Jurkat, Clone E6-1 (cell line): ENCODE measurements around the gene LYL1.

ENCODE experiments used
- DNase-seq: peaks from one replicate; pipeline ENCODE4 v3.0.0-alpha.2; 2011; ENCODE audit warnings: low read depth, low spot score
- H3K4me3 ChIP-seq: 2 replicates; pipeline ENCODE4 v1.5.1; 2011; ENCODE audit warnings: mild to moderate bottlenecking, low read length, control low read depth, moderate library complexity

LYL1 gene

DNA sequence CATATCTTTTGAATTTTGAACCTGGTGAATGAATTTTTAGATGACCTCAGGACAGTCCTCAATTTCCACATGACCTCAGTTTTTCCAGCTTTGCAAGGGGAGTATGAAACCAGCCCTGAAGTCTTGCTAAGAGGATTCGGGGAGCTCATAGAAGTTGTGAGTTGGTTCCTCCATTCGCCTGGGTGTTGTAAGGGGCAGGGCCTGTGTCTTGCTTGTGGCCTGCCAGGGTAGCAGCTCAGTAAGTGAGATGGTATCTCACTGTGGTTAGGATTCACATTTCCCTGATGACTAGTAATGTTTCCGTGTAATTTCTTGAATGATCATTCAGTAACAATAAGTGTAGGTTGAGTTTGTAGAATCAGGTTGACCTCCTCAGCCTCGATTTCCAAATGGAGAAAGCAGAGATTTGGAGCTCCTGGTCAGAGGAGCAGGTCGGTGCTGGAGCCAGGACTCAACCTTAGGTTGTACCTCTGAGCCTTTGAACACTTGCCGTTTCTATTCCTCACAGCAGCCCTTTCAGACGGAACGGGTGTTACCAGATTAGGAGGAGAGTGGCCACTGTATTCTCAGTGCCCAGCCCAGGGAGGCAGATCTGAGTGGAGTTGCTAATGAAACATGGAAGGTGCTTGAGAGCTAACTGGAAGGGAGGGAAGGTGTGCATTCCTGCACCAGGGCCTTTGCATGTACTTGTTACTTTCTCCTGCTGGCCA is 30.0 kb upstream of the LYL1 start:
- no peak overlapping the region for H3K4me3 ChIP-seq
- no peak for DNase-seq

DNA sequence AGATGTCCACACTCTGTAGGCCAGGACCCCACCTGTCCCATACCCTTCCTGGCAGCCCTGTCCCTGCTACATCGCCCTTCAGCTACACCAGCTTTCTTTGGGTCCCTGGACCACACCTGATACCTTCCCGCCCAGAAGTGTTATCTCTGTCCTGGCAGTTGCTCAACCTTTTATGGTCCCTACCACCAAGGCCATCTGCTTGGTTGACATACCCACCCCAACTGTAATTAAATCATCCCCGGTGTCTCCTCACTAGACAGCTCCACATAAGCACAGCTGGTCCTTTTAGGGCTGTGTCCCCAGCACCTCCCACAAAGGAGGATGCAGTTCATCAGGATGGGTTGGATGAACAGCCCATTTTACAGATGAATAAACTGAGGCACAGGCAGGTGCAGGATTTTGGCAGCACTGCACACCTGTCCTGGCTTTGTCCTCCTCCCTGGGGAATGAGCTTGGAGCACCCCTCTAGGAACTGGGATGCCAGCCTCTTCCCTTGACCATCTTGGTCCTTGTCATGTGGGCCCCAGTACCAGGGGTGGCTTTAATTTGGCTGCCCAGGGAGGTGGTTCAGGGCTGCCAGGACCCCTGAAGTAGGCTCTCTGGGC is 28.3 kb upstream of the LYL1 start:
- no peak for DNase-seq
- no peak overlapping the region for H3K4me3 ChIP-seq

DNA sequence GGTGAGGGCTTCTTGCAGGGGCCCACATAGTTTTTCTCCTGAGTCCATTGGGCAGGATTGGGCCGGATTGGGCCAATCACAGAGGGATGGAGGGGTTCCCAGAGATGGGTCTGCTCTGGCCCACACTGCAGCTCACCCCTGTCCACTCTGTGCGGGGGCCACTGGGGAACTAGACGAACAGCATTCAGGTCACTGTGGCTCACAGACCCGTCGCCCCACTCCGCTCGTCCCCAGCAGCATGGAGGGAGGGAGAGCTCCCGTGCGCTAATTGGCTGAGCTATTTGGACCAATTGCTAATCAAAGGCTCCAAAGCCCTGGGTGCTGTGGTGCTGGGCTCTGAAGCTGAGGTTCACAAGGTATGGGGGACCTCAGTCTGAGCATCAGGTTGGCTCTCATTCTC is 26.7 kb upstream of the LYL1 start:
- H3K4me3 ChIP-seq = no peak overlapping the region
- no peak for DNase-seq

DNA sequence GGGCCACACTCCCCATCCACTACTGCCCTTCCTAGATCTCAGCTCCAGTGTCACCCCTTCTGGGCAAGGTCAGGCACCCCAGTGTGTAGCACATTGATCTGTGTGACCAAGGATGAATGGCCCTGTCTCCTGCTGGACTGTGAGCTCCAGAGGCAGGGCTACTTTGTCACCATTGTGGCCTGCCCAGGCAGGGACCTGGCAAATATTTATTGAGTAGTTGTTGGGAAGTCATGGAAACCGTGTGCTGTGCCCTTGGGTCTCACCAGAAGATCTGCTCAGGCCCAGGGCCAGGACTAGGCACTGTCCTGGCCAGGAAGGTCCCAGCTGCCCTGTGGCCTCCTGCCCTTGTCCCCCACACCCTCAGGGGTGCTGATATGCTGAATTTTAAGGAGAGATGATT is 25.9 kb upstream of the LYL1 start:
- no peak for DNase-seq

DNA sequence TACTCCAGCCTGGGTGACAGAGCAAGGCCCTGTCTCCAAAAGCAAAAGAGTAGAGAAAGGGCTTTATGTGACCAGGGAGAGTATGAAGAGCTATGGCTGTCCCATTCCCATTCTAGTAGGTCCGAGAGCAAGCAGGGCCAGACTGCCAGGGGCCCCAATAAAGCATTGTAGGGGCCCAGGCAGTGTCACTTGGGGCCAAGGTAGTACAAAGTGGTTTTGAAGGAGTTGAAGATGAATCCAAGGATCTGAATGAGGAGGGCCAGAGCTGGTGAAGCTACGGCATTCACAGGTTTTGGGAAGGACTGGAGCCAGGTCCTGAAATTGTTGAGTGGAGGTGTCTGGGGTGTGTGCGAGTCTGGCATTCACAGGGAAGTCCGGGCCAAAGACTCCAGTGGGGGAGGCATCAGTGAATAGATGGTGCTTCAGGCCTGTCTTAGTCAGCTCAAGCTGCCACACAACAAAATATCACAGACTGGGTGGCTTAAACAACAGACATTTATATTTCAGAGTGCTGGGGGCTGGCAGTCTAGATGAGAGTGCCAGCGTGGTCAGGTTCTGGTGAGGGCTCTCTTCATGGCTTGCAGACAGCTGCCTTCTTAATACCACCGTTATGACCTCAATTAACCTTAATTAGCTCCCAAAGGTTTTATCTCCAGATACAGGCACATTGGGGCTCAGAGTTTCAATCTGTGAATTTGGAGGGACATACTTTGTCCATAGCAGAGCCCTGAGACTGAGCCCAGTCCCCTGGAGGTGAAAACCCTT is 25.3 kb upstream of the LYL1 start:
- H3K4me3 ChIP-seq = no peak overlapping the region
- no peak for DNase-seq

More for the DNA sequence above, 25.9 kb upstream of the LYL1 start:
- no peak overlapping the region for H3K4me3 ChIP-seq

DNA sequence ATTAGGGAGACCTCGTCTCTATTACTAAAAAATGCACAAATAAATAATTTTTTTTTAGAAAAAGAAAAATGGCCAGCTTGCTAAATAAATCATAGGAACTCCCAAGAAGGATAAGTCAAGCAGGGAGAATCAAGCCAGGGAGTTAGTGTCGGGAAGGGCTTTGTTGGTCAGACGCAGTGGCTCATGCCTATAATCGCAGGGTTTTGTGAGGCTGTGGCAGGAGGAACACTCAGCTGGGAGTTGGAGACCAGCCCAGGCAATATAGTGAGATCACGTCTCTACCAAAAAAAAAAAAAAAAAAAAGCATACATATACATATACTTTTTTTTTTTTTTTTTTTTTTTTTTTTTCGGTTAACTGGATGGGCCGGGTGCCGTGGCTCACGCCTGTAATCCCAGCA is 24.4 kb upstream of the LYL1 start:
- no peak overlapping the region for H3K4me3 ChIP-seq
- no peak for DNase-seq

DNA sequence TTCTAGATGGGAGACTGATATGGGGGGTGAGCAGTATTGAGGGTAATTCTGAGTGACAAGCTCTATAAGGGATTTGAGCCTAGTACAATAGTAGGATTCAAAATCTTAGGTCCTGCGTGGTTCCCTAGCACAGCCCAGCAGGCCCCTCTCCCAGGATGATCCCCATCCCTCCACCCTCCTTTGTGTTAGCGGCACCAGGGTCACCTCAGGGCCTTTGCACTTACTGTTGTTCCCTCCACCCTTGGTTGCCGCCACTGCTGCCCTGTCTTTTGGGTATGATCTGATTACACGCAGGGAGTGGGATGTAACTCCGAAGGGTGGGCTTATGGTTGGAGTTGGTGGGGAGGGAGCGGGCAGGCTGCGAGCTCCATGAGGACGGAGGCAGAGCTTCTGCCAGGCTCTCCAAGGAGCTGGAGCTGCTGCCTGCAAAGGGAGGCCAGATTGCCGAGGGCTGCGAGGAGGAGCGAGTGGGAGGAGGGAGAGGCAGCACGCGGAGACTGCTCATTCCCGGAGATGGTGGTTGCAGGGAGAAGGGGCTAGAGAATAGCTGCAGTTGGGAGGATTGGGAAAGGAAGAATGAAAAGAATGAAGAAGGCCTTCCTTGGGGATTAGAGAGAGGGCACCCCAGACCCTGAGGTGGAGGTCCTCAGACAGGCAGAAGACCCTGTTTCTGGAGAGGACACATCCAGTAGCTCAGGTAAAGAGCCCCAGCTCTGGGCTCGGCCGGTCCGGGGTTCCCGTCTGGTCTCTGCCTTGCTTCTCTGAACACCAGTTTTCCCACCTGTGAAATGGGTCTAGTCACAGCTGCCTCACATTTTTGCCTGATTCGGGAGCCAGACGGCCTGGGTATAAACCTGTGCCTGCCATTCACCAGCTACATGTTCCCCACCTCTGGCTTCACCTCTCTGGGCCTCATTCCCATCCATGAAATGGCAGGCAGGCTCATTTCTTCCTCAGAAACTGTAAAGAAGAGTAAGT is 20.6 kb upstream of the LYL1 start:
- H3K4me3 ChIP-seq = no peak overlapping the region
- DNase-seq = no peak

DNA sequence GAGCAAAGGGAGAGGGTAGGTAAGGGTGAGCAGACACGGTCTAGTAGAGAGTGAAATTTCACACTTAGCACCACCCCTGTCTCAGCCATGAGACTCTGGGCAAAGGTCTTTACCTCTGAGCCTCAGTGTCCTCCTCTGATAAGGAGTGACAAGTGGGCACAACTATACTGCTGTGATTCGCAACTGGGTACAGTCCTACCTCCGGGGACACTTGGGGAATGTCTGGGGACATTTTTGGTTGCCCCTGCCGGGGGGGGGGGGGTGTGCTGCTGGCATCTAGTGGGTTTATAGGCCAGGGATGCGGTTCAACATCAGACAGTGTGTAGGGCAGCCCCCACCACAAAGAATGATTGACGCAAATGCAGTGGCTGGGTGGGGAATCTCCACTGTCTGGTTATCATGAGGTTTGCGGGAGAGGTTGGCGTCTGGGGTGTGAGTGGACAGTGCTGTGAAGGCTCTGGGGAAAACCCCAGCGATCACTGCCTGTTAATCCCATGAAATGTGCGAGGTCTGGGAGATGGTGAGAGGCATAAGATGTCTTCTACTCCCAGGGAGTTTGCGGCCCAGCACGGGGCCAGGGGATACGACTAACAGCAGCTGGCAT is 19.7 kb upstream of the LYL1 start:
- DNase-seq = no peak
- H3K4me3 ChIP-seq = no peak overlapping the region

DNA sequence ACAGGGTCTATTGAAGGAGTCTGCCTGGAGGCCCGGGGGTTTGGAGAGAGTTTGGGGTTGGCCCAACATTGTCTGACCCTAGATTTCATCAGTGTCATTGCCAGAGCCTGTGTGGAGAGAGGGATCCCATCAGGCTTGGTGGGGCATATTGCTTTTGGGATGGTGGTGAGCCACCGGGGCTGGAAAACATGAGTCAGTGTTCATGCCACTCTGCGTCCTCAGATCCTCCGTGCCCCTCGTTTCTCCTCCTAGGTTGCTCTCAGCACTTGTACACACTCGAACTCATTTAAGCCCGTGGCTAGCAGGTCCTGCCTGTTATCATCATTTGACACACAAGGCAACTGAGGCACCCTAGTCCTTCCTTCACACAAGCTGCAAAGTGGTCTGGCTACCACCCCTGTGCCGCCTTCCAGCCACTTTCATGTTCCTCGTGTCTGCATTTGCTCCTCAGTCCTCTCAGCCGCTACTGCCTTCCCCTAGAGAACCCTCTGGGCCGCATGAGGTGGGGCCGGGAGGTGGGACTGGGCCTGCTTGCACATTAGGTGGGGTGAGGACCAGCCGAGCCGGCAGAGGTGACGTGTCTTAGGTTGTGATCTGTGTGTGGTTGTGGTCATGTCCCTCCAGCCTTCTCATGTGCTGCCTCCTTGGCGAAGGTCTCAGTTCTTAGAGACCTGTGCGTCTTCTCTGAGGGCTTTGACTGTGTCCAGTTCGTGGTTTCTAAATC is 19.1 kb upstream of the LYL1 start:
- no peak for DNase-seq
- no peak overlapping the region for H3K4me3 ChIP-seq

DNA sequence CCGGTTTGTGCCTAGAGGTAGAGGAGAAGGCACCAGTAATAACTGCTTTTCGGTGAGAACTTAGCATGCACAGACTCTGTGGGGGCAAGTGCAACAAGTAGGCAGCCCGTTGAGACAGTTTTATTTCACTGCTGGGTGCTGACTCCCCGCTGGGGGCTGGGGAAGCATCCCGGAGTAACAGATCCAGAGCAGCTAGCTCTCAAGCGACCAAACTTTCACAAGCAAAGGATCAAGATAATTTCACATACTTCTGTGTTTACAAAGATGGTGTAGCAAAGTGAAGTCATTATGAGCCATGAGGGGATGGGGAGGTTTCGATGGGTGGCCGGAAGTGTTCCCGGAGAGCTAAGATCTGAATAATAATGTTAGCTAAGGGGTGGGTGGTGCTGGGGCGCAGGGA is 18.2 kb upstream of the LYL1 start:
- no peak overlapping the region for H3K4me3 ChIP-seq
- DNase-seq = no peak

DNA sequence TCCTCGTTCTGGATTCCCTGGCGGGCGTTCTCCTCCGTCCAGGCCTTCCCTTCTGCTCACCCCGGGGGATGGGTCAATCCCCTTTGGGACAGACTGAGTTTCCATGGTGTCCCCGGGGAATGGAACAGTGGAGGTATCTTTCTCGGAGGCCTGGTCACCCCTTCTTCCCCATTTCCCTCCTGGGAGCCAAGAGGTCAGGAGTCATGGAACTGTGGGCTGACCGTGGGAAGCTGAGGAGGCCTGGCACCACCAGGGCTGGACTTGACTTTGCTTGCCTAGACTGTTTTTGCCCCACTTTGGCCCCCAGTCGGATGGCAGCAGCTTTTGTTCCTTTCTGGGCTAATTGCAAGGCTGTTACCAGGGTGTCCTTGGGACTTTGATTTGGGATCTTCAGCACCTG is 17.4 kb upstream of the LYL1 start:
- H3K4me3 ChIP-seq = no peak overlapping the region
- DNase-seq = no peak

DNA sequence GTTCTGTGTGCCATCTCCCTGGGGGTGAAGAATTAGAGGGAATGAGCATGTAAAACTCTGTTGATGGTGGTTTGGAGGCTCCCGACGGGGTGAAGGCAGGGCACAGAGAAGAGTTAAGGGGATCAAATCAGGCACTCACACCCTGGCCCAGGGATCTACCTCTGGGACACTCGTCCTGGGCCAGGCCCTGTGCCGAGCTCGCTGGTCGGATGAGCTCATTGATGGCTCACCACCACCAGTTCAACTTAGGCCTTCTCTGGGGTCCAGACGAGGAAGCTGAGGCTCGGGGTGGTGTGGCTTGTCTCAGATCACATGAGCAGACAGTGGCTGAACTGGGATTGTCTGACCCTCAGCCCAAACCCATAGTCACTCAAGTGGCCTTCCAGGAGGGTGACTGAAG is 17.0 kb upstream of the LYL1 start:
- H3K4me3 ChIP-seq = peak overlapping the region; percentile 82
- DNase-seq = no peak

DNA sequence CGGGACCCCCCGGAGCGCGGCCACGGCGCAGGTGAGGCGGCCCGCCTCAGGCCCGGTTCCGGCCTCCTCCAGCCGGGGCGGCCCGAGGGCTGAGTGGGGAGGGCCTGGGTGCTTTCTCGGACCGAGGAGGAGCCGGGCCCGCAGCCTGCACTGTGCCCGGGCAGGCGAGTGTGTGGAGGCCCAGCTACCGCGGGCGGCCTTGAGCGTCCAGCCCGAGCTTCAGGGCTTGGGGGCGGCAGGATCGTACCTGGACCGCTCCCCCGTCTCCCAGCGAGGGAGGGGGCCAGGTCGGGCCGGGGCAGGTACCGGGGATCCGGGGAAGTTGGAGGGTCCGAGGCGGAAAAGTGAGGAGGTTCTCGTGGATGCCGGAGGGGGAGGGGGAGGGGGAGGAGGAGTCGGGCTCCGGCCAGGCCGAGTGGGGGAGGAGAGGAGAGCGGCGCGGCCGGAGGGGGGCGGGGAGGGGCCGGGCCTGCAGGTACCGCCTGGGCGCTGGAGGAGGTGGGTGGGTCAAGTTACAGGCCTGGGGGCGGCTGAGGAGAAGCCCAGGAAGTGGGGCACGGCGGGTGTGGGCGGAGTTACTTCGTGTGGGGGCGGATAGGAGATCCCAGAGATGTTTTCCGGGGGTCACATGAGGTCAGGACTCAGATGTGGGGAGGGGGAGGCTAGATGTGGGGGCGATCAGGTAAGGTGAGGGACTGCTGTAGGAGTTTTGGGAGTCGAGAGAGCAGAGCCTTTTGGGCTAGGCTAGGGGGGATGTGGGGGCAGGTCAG is 16.0 kb upstream of the LYL1 start:
- peak overlapping the region; percentile 82 for H3K4me3 ChIP-seq
- no peak for DNase-seq

DNA sequence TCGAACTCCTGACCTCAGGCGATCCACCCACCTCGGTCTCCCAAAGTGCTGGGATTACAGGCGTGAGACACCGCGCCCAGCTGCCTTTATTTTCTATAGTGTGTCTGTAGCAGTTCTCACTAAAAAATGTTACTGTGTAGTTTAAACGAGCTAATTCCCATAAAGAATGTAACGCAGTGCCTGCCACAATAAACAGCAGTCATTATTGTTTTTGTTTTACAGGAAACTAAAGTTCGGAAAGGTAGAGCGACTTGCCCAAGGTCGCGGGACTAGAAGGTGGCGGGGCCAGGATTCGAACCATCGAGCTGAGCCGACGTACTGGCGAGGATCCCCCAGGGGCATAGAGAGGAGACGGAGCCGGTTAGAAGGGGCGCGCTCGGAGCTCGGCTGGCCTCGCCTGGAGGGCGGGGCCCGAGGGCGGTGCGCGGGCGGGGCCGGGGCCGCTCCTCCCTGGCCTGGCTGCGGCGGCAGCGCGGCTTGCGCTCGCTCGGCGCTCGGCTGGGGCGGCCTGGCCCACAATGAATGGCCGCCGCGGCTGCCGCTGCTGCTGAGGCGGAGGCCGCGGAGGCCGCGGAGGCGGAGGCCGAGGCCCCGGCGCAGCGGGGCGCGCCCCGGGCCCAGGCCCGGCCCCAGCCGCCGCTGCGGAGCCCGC is 15.2 kb upstream of the LYL1 start, which contains the start of gene NACC1:
Gene NACC1, plus strand, starts transcription at position 493 of the 652 bp plus-strand sequence. CDS start 16,944 bp downstream, outside the sequence.
- peak; percentile 84 for DNase-seq
- peak within 1 kb of the TSS; percentile 97 for H3K4me3 ChIP-seq

DNA sequence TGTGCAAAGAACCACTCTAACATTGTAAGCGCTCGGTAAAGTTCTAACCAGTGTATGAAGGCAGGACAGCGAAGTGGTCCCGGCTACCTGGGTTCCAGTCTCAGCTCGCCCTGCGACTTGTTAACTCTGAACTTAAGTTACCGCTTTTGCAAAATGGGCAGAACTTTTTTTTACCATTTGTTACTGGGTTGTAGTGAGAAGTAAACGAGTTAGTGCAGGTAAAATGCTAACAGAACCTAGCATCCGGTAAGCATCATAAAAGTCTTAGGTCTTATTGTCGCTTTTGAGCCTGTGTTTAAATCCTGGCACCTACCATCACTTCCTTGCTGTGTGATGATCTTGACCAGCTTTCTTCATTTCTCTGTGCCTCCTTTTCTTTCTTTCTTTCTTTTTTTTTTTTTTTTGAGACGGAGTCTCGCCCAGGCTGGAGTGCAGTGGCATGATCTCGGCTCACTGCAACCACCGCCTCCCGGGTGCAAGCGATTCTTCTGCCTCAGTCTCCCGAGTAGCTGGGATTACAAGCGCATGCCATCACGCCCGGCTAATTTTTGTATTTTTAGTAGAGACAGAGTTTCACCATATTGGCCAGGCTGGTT is 14.6 kb upstream of the LYL1 start:
- peak overlapping the region; percentile 97 for H3K4me3 ChIP-seq
- no peak for DNase-seq

DNA sequence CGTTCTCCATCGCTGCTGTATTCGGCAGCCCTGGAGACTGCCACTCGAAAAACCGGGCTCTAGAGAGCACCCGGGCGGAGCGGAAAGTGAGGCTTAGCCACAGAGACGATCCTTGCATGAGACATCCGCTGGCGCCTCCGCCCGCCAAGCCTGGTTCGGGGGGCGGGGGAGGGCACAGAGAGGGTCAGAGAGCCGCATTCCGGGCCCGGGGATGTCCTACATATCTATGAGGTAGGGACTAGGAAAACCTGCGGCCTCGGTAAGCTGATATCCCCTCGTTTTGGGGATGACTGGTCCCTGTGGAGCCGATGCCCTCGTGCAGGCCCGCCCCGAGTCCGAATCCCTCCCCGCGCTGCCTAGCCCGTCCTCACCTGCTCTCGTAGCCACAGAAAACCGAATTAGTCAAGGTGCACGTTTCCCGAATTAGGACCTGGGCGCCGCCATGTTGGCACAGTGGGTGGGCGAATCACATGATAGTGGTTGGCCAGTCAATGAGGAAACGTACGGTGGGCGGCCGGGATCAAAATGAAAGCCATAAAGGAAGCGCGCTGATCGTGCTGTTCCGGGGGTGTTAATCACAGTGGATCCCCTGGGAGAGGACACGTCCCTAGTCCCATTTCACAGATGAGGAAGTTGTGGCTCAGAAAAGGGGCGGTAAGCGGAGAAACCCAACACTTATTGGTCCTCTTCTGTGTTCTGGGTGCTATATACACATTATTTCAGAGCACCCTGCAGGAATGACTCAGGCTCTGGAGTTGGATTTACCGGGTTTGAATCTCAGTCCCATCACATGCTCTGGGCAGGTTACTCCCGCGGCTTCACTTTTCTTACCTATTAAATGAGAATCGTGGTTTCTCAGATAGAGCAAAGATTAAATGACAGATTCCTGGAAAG is 13.9 kb upstream of the LYL1 start, which contains the start of gene TRMT1:
Gene TRMT1, minus strand, starts transcription at position 459 of the 894 bp plus-strand sequence. Its CDS starts 341 bp downstream, at position 118.
- peak; percentile 91 for DNase-seq
- peak within 1 kb of the TSS; percentile 97 for H3K4me3 ChIP-seq
